IPS DF 4.7 (cell line): ENCODE data around the gene ABCA2.
"Not testable (repeated sequence)": the region's sequence is repeated elsewhere in the genome, so short reads cannot be mapped to it uniquely, and the experiment has no call there.

ENCODE experiments used
- DNase-seq: peaks from one replicate; pipeline ENCODE4 v3.0.0-alpha.2; 2013; ENCODE audit warnings: low spot score; ENCODE audit errors: extremely low read depth

Gene ABCA2

DNA sequence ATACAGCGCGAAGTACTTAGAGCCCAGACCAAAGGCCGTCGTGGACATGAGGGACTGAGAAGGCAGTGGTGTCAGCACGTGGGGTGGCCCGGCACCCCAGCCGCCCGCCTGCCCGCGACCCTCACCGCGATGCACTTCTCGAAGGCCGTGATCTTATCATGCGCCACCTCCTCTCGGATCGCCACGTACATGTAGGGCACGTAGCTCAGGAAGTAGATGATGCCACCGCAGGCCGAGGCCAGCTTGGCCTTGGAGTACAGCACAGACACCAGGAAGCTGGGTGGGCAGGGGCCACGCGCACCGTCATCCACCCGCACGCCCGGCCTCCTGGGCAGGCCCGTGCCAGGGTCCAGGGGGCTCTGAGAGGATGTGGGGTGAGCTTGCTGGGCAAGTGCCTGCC, 11.0 kb downstream of the ABCA2 start:
- no peak for DNase-seq

DNA sequence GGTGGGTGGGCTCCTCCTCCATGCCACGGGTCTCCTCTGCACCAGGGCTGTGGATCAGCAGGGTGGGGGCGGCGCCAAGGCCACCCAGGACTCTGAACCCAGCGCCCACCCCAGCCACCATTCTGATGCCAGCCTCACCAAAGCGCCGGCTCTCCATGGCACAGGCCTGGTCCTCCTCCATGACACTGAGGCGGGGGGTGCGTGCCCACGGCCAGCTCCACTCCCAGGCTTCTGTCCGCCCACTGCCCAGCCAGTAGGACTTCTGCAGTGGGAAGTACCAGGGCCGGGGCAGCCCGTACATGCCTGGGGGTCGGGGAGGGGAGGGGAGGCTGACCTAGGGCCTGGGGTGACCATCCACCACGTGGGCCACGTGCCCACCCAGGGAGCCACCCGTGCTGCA, 11.6 kb downstream of the ABCA2 start:
- no peak for DNase-seq

DNA sequence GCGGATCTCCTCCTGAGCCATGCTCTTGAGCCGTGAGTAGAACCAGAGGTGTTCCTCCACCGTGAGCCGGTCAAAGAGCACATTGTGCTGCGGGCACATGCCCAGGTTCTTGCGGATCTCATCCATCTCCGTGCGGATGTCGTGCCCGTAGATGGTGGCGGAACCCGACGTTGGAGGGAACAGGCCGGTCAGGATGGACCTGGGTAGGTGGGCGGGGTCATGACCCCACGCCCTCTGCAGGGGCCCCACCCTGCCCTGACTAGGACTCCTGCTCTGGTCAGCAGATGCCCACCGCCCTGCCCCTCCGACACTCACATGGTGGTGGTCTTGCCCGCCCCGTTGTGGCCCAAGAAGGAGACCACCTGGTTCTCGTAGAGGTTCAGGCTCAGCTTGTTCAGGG, 12.1 kb downstream of the ABCA2 start:
- DNase-seq = no peak

DNA sequence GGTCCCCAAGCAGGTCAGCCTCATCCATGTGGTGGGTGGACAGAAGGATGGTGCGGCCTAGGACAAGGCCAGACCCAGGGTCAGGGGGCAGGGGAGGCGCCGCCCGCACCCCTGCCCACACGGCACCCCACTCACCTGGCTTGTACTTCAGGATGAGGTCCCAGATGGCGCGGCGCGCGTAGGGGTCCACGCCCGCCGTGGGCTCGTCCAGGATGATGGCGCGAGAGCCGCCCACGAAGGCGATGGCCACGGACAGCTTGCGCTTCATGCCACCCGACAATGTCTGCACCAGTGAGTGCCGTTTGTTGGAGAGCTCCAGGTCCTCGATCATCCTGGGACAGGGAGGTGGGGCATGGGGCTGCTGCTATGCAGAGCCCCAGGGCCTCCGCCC, 12.5 kb downstream of the ABCA2 start:
- no peak for DNase-seq

DNA sequence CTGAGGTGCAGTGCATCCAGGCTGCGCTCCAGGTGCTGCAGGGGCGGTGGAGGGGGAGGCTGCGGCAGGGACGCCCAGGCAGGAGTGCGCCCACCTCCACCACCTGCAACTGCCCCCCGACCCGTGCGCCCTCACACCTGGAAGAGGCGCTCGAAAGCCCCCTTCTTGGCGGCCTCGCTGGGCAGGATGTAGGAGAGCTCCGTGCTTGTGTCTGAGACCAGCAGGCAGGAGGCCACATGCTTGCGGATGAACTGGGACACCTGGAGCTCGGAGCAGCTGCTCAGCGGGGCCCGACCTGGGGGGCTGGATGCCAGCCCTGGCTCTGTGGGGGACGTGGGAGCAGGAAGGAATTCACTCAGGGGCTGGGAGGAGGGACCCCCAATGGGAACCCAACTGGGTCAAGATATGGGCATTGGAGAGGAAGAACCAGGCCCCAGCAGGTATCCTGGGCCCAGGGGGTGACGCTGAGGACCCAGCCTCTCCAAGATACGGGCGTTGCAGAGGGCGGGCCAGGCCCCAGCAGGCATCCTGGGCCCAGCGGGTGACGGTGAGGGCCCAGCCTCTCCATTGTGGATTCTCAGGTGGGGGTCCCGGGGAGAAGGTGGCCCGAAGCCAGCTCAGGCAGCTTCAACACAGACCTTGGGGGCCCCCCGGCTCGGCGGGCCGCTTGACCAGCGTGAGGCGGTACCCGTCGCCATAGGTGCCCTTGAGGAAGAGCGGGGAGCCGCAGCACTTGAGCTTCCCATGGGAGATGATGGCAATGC, 13.1 kb downstream of the ABCA2 start:
- DNase-seq = no peak

DNA sequence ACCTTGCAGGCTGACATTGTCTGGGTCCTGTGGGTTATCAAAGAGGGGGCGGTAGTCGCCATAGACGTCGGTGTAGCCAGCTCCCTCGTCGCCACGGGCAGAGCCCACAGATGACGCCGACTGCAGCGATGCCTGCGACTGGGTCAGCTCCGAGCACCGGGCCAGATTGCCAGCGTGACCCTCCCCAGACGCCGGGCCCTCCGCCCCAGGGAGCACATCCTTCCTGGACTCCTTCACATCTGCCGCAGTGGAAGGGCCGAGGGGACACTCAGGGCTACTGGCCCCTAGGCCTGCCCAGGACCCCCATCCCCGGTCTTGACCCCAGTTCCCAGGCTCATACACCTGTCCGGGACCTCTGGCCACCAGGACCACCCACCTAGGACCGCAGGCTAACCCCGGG, 13.9 kb downstream of the ABCA2 start:
- no peak for DNase-seq

DNA sequence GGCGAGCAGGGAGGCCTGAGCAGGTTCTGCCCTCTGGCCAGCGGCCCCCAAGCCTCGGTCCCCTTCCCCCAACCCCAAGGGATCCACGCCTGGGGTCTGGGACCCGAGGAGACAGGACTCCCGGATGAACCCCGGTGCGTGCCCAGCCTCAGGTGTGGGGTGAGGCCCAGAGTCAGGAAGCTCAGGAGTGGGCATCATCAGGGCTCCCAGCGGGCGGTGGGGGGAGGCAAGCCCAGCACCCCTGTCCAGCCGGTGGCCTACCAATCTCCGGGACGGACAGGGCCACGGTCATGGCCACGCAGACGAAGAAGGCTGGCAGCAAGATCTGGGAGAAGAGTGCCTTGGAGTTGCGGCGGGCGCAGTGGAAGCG, 14.5 kb downstream of the ABCA2 start:
- no peak for DNase-seq

DNA sequence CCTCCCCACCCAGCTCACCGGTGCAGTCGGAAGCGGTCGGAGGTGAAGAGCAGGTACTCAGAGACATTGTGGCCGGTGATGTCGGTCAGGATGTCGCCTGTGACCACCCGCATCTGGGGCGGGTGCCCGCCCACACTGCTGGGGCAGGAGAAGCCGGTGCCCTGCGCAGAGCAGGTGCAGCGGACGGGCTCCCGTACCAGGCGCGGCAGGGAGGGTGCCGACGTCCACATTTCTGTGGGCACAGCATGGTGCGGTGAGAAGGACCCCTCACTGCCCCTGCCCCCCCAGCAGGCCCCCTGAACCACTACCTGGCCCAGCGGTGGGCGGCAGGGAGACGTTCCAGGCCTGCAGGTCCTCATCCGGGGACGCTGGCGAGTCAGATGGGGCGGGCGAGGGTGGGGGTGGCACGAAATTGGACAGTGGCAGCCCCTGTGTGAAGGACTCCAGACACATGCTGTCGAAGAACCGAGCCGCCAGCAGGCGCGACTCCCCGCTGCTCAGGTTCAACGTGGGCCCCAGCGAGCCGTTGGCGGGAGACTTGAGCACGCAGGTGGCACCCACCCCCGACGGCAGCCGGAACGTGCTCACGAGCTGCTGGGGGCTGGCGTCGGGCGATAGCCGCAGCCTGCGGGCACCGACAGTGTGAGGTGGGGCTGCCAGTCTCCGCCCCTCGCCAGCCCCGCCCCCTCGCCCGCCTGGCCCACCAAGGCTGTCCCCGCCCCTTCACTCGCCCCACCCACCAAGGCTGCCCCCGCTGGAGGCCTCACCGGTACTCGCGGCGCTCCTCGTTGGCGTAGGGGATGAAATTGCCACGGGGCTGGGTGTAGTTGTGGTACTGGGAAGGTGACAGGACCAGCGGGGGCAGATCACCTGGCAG, 15.1 kb downstream of the ABCA2 start:
- DNase-seq = no peak

DNA sequence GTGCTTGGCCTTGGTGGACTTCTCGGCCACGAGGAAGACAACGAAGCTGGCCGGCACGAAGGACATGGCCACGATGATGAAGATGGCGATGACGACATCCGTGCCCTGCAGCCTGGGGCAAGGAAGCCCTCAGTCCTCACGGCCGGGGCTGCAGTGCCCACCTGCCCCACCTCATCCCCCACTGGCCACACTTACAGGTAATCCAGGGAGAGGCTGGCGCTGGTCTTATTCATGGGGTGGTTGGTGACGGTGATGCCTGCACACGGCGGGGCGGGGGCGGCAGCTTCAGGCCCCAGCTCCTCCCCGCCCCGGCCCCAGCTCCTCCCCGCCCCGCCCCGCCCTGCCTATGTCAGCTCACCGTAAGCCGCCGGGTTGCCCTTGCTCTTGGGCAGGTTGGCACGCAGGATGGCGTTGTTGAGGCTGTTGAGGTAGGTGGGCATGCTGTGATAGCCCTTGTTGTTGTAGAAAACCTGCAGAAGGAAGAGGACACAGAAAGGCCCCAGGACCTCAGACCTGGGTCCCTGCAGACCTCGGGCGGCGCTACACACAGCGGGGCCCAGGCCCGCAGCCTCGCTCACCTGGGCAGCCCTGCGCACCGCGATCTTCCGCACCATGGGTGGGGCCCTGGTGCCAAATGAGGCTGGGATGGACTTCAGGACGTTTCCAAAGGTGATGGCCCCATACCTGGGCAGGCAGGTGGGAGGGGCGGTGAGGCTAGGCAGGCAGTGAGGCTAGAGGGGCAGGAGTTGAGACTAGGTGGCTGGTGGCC, 15.9 kb downstream of the ABCA2 start:
- no peak for DNase-seq

DNA sequence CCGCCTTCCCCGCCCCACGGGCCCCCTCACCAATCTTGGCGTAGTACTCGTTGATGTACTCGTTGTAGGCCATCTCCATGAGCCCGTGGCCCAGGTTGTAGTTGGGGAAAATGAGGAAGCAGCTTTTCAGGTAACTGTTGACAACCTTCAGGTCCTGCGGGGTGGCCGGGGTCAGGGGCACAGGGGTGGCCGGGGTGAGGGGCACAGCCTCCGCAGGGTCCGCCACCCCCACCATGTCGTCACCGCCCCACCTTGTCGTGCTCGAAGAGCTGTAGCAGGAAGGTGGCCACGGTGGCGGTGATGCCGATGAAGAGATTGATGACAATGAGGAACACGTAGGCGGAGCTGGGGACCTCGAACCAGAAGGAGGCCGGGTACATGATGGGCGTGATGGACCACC, 16.9 kb downstream of the ABCA2 start:
- no peak for DNase-seq

DNA sequence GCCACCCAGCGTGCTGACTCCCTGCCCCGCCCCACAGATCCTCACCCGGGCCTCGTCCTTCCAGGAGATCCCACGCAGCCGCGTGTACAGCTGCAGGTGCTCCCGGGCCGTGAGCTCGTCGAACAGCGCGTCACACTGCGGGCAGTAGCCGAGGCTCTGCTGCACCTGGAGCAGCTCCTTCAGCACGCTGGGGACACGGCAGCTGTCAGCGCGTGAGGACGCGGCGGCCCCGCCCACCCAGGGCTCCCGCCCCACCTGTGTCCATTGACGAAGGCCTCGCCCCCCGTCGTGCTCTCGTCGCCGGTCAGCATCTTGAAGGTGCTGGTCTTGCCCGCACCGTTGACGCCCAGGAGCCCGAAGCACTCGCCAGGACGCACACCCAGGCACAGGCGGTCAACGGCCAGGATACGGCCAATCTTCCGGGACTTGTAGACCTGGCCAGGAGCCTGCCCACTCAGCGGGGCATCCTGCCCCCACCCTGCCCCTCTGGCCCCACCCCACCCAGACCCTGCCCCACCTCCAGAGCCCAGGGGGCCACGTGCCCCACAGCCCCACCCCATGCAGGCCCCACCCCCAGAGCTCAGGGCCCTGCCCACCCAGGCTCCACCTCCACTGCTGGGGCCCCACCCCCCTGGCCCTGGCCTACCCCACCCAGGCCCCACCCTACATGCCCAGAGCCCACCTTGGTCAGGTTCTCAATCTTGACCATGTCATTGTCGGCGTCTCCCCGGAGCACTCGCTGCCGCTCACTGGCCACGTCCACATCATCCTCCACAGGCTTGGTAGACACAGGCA, 17.9 kb downstream of the ABCA2 start:
- DNase-seq = no peak

DNA sequence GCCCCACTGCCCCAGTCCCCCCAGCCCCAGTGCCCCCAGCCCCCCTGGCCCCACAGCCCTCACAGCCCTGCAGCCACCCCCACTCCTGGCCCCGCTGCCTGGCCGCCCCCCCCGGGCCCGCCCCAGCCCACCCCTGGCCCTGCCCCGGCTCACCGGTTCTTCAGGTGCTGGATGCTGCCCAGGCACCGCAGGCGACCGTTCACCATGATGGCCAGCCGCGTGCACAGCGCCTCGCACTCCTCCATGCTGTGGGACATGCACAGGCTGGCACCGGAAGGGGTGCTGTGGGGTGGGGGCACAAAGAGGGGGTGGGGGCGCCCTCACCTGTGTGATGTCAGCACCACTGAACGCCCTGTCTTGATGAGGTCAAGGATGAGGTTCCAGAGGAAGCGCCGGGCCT, 18.8 kb downstream of the ABCA2 start:
- DNase-seq = no peak

DNA sequence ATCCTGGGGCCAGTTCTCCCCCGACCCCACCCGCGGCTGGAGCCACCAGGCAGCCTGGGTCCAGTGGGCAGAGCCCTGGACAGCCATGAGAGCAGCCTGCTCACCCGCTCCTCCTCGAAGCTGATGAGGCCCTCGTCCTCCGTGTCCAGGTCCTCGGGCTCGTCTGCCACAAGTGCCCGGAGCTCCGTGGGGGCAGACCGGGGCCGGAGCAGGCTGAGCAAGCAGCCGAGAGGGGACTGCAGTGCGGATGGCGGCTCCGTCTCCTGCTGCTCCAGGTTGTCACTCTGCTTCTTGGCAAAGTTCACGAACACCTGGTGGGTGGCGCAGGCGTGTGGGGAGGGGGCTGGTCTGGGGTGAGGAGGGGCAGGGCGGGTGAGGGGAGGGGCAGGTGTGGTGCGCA, 19.7 kb downstream of the ABCA2 start:
- DNase-seq = no peak

DNA sequence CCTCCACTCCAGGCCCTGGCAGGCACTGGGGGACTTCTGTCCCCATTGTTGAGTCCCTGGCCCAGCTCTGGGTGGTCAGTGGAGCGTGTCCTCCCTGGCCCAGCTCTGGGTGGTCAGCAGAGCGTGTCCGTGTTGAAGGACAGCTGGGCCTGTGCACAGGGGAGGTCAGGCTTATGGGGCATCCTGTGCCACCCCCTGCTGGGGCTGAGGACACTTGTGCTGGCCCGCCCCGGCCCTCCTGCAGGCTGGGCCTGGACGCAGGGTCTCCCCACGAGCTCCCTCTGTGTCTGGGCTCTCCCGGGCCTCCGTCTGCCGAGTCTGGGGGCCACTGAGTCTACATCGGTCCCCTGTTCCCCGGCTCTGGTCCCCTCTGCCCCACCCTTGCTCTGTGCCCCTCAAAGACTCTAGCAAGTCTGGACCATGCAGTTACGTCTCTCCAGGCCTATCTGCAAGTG, 20.2 kb downstream of the ABCA2 start:
- no peak for DNase-seq

DNA sequence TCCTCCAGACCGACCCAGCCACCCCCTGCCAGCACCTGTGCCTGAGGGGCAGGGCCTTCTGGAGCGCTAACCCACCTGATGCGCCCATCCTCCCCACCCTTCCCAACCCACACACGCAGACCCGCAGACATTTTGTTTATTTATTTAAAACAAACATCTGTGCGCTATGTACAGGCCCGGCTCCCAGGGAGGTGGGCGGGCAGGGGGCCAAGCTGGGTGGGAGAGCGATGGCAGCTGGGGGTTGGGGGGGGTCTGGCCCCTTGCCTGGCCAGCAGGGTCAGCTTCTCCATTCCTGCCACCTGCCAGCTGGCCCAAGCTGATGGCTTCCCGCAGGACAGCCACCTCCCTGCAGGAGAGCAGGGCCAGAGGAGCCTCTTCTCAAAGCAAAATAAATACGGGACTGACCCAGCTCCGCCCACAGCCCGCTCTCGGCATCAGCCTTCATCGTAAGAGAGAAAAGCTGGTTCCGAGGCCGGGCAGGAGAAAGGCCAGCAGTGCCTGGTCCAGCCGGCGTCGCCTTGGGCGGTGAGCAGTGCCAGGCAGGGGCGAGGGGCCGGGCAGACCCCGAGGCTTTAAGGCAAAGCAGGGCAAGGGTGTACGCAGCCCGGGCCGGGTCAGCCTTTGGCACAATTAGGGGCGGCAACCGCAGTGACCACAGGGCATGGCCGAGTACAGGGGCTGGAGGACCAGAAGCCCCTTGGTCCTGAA, 20.8 kb downstream of the ABCA2 start:
- DNase-seq = no peak

DNA sequence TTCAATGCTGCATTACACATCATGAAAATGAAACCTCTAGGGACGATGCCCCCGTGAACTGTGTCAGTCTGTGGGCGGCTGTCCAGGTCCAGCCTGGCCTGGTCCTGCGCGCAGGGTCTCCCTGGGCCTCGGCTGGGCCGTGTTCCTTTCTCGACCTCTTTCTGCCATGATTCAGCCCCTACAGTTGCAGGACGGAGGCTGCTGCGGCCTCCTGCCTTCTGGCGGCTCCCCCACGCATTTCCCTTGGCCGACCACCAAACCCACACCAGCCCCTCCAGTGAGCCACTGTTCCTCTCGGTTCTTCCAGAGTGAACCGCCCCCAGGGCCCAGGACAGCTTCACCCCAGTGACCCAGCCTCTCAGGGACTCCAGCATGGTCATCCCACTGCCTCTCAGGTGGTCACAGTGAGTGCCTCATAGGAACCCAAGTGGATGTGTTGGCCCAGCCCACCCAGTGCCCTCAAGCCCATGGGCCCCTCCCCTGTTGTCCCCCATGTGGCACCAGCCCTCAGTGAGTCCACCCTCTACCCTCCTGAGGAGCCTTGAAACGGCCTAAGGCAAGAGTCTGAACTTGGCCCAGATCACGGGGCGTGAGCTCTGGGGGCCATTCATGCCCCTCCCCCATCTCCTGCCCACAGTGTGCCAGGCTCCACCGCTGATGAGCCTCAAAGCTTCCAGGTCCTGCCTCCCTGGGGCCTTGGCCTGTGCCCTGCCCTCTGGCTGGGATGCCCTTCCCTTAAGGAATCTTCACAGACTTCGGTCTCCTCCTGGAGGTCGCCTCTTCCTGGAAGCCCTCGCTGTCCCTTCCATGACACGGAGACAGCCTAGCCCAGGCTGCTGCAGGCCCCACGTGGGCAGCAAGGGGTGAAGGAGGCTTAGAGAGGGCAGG, 21.7 kb downstream of the ABCA2 start:
- no peak for DNase-seq

DNA sequence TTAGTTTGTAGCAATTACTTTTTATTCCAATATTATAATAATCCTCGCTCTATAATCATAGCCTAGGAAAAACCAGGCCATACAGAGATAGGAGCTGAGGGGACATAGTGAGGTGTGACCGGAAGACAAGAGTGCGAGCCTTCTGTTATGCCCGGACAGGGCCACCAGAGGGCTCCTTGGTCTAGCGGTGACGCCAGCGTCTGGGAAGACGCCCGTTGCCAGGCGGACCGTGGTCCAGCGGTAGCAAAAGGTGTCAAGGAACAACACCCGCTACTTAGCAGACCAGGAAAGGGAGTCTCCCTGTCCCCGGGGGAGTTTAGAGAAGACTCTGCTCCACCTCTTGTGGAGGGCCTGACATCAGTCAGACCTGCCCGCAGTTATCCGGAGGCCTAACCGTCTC, 23.8 kb downstream of the ABCA2 start:
- DNase-seq = not testable (repeated sequence)

DNA sequence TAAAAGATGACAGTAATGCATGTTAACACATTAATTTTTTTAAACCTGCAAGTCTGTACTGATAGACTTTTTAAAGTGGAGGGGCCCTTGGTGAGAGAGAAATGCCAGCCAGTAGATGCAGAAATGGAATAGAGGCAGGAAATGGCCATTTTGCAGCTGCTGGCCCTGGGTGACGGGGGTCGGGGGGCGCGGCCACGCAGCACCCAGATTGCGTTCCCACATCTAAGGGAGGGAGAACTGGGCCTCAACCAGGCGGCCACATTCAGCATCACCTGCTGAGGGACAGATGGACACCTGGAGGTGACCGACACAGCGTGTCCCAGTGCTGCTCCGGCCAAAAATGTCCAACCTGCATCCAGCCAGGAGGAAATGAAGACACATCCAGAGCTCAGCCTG, 25.4 kb downstream of the ABCA2 start:
- DNase-seq = no peak

DNA sequence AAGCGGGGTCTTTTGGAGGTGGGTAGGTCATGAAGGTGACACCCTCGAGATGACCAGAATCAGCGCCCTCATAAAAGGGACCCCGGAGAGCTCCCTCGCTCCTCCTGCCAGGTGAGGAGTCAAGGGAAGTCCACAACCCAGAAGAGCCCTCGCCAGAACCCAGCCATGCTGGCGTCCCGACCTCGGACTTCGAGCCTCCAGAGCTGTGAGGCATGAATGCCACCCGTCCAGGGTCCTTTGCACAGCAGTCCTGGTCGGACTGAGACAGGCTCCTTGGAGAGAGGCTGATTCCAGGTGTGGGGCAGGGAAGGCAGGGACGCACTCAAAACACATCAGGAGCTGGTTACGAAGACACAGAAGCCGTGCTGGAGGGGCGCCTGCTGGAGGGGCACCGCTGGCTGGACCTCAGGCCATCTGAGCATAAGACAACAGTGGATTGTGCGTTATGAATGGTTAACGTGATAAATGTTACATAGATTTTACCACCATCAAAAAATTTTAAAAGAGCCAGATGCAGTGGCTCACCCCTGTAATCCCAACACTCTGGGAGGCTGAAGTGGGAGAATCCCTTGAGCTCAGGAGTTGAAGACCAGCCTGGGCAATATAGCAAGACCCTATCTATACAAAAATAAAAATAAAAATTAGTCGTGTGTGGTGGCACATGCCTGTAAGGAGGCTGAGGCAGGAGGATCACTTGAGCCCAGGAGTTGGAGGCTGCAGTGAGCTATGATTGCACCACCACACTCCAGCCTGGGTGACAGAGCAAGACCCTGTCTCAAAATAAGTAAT, 26.0 kb downstream of the ABCA2 start:
- no peak for DNase-seq
